ENCODE data around the gene PKP4.
"Not testable (repeated sequence)": the region's sequence is repeated elsewhere in the genome, so short reads cannot be mapped to it uniquely, and the experiment has no call there.

PKP4 gene

GRCh38 chr2:158699323-158699722 is 242.6 kb downstream of the PKP4 start:
- no peaks in the 10 kb centered on the region for H3K9me3 ChIP-seq (ENCODE audit: low read depth, low read length)
- H3K27ac ChIP-seq: no peak overlapping the region
- no peaks in the 10 kb centered on the region for H3K36me3 ChIP-seq (ENCODE audit: insufficient read depth, low read length)
- H3K9ac ChIP-seq (ENCODE audit: insufficient read length): no peak overlapping the region
- no peak for DNase-seq (ENCODE audit: low read depth, low spot score)
- no peak overlapping the region for H3K4me3 ChIP-seq
- TF ChIP-seq FOXP2 (optimal IDR thresholded peaks at IDR 0.05; ENCODE audit: control extremely low read depth, extremely low read length, insufficient read depth): no peak
- TF ChIP-seq EZH2 (IDR thresholded peaks at IDR 0.05): no peak

- Histone ChIP-seq H3K4me3 (no peak overlapping the region), H3K27ac (no peak overlapping the region), H3K9ac (ENCODE audit: insufficient read length) (no peak overlapping the region), H3K9me3 (ENCODE audit: low read depth, low read length) (no peaks in the 10 kb centered on the region), H3K36me3 (ENCODE audit: insufficient read depth, low read length) (no peaks in the 10 kb centered on the region)
- no peak for DNase-seq (ENCODE audit: low read depth, low spot score)
- TF ChIP-seq FOXP2 (optimal IDR thresholded peaks at IDR 0.05; ENCODE audit: control extremely low read depth, extremely low read length, insufficient read depth): no peak
- no peak for TF ChIP-seq POLR2AphosphoS5 (IDR thresholded peaks at IDR 0.05; ENCODE audit: borderline replicate concordance, low read depth, low read length)
- TF ChIP-seq EZH2 (IDR thresholded peaks at IDR 0.05): no peak
Measured at GRCh38 chr2:158701101-158701500, 244.3 kb downstream of the PKP4 start.

- H3K9ac ChIP-seq (ENCODE audit: insufficient read length): no peak overlapping the region
- H3K9me3 ChIP-seq (ENCODE audit: low read depth, low read length): no peaks in the 10 kb centered on the region
- H3K27ac ChIP-seq: no peak overlapping the region
- H3K36me3 ChIP-seq (ENCODE audit: insufficient read depth, low read length): no peaks in the 10 kb centered on the region
- no peak overlapping the region for H3K4me3 ChIP-seq
- DNase-seq (ENCODE audit: low read depth, low spot score): no peak
- TF ChIP-seq POLR2AphosphoS5 (IDR thresholded peaks at IDR 0.05; ENCODE audit: borderline replicate concordance, low read depth, low read length): no peak
- no peak for TF ChIP-seq FOXP2 (optimal IDR thresholded peaks at IDR 0.05; ENCODE audit: control extremely low read depth, extremely low read length, insufficient read depth)
- TF ChIP-seq EZH2 (IDR thresholded peaks at IDR 0.05): no peak
Measured at GRCh38 chr2:158702740-158703139, 246.0 kb downstream of the PKP4 start.

GRCh38 chr2:158704724-158705465 is 248.1 kb downstream of the PKP4 start:
- not testable (repeated sequence) for H3K4me3 ChIP-seq; DNase-seq (ENCODE audit: low read depth, low spot score)

DNA sequence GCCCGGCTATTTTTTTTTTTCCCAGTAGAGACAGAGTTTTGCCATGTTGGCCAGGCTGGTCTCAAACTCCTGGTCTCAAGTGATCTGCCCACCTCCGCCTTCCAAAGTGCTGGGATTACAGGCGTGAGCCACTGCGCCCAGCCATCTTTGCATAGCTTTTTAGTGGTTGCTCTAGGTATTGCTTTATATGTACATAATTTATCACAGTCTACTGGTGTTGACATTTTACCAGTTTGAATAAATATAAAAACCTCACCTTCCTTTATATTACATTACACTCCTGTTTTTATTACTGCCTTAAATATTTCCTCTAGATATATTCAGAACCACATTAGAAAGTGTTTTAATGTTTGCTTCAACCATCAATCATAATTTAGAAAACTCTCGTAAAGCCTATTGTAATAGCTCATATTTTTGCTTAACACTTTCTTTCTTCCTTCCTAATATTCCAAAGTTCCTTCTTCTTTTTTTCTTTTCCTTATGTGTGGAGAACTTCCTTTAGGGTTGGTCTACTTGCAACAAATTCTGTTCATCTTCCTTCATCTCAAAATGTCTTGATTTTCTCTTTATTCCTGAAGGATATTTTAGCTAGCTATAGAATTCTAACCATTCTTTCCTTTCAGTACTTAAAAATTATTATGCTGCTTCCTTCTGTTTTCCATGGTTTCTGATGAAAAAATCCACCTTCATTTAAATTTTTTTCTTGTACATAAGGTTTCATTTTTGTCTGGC is 256.2 kb downstream of the PKP4 start:
- DNase-seq (ENCODE audit: low read depth, low spot score): no peak
- Histone ChIP-seq H3K27ac (no peak overlapping the region), H3K4me3 (no peak overlapping the region), H3K36me3 (ENCODE audit: insufficient read depth, low read length) (no peaks in the 10 kb centered on the region), H3K9ac (ENCODE audit: insufficient read length) (no peak overlapping the region), H3K9me3 (ENCODE audit: low read depth, low read length) (peaks cover 5% of the 10 kb centered on the region; the same call in 1 of the 2 replicates)
- no peak for TF ChIP-seq FOXP2 (optimal IDR thresholded peaks at IDR 0.05; ENCODE audit: control extremely low read depth, extremely low read length, insufficient read depth)
- TF ChIP-seq POLR2AphosphoS5 (IDR thresholded peaks at IDR 0.05; ENCODE audit: borderline replicate concordance, low read depth, low read length): no peak
- no peak for TF ChIP-seq EZH2 (IDR thresholded peaks at IDR 0.05)

More at GRCh38 chr2:158704724-158705465, 248.1 kb downstream of the PKP4 start:
- H3K9me3 ChIP-seq (ENCODE audit: low read depth, low read length); H3K36me3 ChIP-seq (ENCODE audit: insufficient read depth, low read length); H3K9ac ChIP-seq (ENCODE audit: insufficient read length); H3K27ac ChIP-seq: not testable (repeated sequence)

GRCh38 chr2:158713523-158714138 is 256.9 kb downstream of the PKP4 start:
- no peak for TF ChIP-seq POLR2AphosphoS5 (IDR thresholded peaks at IDR 0.05; ENCODE audit: borderline replicate concordance, low read depth, low read length)
- TF ChIP-seq EZH2 (IDR thresholded peaks at IDR 0.05): no peak
- no peak for TF ChIP-seq FOXP2 (optimal IDR thresholded peaks at IDR 0.05; ENCODE audit: control extremely low read depth, extremely low read length, insufficient read depth)
- Histone ChIP-seq H3K36me3 (ENCODE audit: insufficient read depth, low read length) (no peaks in the 10 kb centered on the region), H3K9ac (ENCODE audit: insufficient read length) (no peak overlapping the region), H3K9me3 (ENCODE audit: low read depth, low read length) (peaks cover 5% of the 10 kb centered on the region; the same call in 1 of the 2 replicates), H3K4me3 (no peak overlapping the region), H3K27ac (no peak overlapping the region)
- no peak for DNase-seq (ENCODE audit: low read depth, low spot score)

- Histone ChIP-seq H3K4me3 (no peak overlapping the region), H3K27ac (no peak overlapping the region), H3K9me3 (ENCODE audit: low read depth, low read length) (peaks cover 5% of the 10 kb centered on the region; the same call in 1 of the 2 replicates), H3K9ac (ENCODE audit: insufficient read length) (no peak overlapping the region), H3K36me3 (ENCODE audit: insufficient read depth, low read length) (no peaks in the 10 kb centered on the region)
- TF ChIP-seq POLR2AphosphoS5 (IDR thresholded peaks at IDR 0.05; ENCODE audit: borderline replicate concordance, low read depth, low read length): no peak
- no peak for TF ChIP-seq EZH2 (IDR thresholded peaks at IDR 0.05)
- TF ChIP-seq FOXP2 (optimal IDR thresholded peaks at IDR 0.05; ENCODE audit: control extremely low read depth, extremely low read length, insufficient read depth): no peak
- DNase-seq (ENCODE audit: low read depth, low spot score): no peak
Measured at GRCh38 chr2:158714420-158714819, 257.7 kb downstream of the PKP4 start.

DNA sequence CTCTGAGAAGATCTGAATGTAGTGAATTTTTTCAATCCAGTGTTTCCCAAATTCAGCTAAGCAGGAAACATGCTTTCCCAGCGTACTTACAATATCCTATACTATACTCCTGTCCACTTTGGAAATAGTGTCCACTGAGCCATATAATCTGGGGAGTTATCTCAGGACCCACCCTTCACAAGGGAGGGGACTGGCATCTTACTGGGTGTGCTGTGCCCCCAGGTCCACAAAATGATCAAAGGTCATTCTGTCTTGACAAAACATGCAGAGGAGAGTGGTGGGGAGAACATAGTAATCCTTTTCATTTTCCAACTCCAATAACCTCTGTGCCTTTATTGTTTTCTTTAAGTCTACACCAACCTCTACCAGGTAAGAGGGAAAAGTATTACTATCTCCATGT is 258.6 kb downstream of the PKP4 start:
- TF ChIP-seq FOXP2 (optimal IDR thresholded peaks at IDR 0.05; ENCODE audit: control extremely low read depth, extremely low read length, insufficient read depth) (no peak), EZH2 (IDR thresholded peaks at IDR 0.05) (no peak), POLR2AphosphoS5 (IDR thresholded peaks at IDR 0.05; ENCODE audit: borderline replicate concordance, low read depth, low read length) (no peak)
- no peaks in the 10 kb centered on the region for H3K36me3 ChIP-seq (ENCODE audit: insufficient read depth, low read length)
- H3K9ac ChIP-seq (ENCODE audit: insufficient read length): no peak overlapping the region
- H3K9me3 ChIP-seq (ENCODE audit: low read depth, low read length): peaks cover 5% of the 10 kb centered on the region; the same call in 1 of the 2 replicates
- H3K27ac ChIP-seq: no peak overlapping the region
- no peak for DNase-seq (ENCODE audit: low read depth, low spot score)
- H3K4me3 ChIP-seq: no peak overlapping the region
